Psoas muscle (tissue), 8 donors: ENCODE results near the gene CDC42BPA. TPM values are rescaled to one million over a fixed set of nuclear protein-coding genes. Genes with fewer than 3 reads are reported as not detected.

Source experiments
- ATAC-seq, 4 donors: fragments of 200-7000 bp; cut with Tn5 transposase; one replicate each; pipeline ENCODE4 v1.9.1; 2020; ENCODE audit warnings: moderate library complexity in 3 of 4, mild to moderate bottlenecking in 2 of 4
- DNase-seq, 2 donors: peaks; one replicate each; pipeline ENCODE4 v3.0.0-alpha.2; 2020
- H3K27ac ChIP-seq: fragments of 200-600 bp; one replicate; pipeline ENCODE4 v1.8.0; 2022
- H3K27me3 ChIP-seq, 3 donors: fragments of 200-600 bp in 1 of 3; one replicate each; pipeline versions ENCODE4 v1.6.1 to v1.8.0; 2013 to 2022; ENCODE audit warnings: low read length in 2 of 3, mild to moderate bottlenecking in 2 of 3, moderate library complexity in 1 of 3; ENCODE audit not compliant: insufficient read depth in 3 of 3
- H3K36me3 ChIP-seq, 2 donors: fragments of 200-600 bp in 1 of 2; one replicate each; pipeline versions ENCODE4 v1.6.1 to v1.8.0; 2013 to 2022; ENCODE audit warnings: low read depth in 1 of 2, mild to moderate bottlenecking in 1 of 2, moderate library complexity in 1 of 2; ENCODE audit not compliant: insufficient read depth in 1 of 2
- H3K4me1 ChIP-seq: fragments of 200-600 bp; one replicate; pipeline ENCODE4 v1.8.0; 2022
- H3K4me3 ChIP-seq: fragments of 200-600 bp; one replicate; pipeline ENCODE4 v1.8.0; 2022; ENCODE audit warnings: mild to moderate bottlenecking
- H3K9me3 ChIP-seq: fragments of 200-600 bp; one replicate; pipeline ENCODE4 v1.8.0; 2022
- WGBS, 3 donors: extraction: QIAGEN DNeasy Blood & Tissue Kit; methylation state at CpG; one replicate each; pipeline versions ENCODE4 v1.1.6 to v1.1.7; 2013; 5-methylcytosine and 5-hydroxymethylcytosine counted together
- intact Hi-C, 2 donors: fragments of 100-400 bp; cut with DNase I; formaldehyde crosslinking; loops; one replicate each; pipeline versions ENCODE4 v1.11.0 to v1.14.2; 2022
- polyA plus RNA-seq, 3 donors: library from polyadenylated mRNA; stranded (reverse); fragments of 200-250 nt; gene quantifications; one replicate each; pipeline ENCODE4 v1.2.3, GENCODE V29; 2013
- total RNA-seq, 4 donors: library from RNA; stranded (reverse); fragmentation: NEBNext Ultra II Directional in 2 of 4; extraction: Animal tissue kit (Norgen Biotek cat#: 25700) in 2 of 4; gene quantifications; one replicate each; pipeline versions ENCODE4 v1.2.1 to v1.2.4, GENCODE V29; 2021 to 2023
- TF ChIP-seq, protein P1 (sequence below): fragments of 200-600 bp; IDR thresholded peaks from one replicate; pipeline ENCODE4 v1.8.0; 2022; ENCODE audit warnings: antibody characterized with exemption
- donor health status: healthy with polysubstance abuse.
- donor health status: DM: no; HTN: no; CAD: no; lungs with moderate emphysema.
- donor health status: Bipolar disorder and iron deficiency.
- donor health status: healthy.
- donor health status: DM: yes; HTN: yes; CAD: no.
- donor health status: DM: no; HTN: no; CAD: no.
- donor health status: DM: no; HTN: no; CAD: no.
- donor health status: DM: yes; HTN: yes; CAD: no.

CDC42BPA gene
- total and polyA plus RNA-seq, 7 donors: 5.3 to 23.0 (median 15.7) TPM

DNA sequence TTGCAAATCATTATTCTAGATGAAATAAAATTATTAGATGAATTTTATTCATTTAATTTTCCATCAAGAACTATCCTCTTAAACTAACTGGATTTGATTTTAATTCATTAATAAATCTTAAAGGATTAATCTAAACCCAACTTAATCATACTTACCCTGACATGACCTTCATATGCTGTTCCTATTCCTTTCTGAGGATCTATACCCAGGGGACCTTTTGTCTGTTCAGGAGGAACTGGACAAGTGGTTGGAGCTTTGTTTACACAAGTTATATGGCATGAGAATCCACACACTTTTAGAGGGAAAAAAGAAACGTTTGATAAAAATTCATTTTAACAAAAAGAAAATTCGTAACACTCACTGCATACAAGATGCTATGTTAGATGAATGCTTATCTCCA lies 283.0 kb downstream of the CDC42BPA start:
- Histone ChIP-seq H3K27me3 (no peaks in the 10 kb centered on the region), H3K9me3 (no peaks in the 10 kb centered on the region), H3K36me3 (peaks cover 0 to 84% of the 10 kb centered on the region in 2 donors), H3K4me3 (no peak overlapping the region), H3K4me1 (no peaks in the 10 kb centered on the region), H3K27ac (no peak overlapping the region)
- no peak for DNase-seq
- 47 to 81% (median 80%) methylated on average over 2 of the region's 2 CpGs for WGBS, 3 donors
- TF ChIP-seq, protein P1, sequence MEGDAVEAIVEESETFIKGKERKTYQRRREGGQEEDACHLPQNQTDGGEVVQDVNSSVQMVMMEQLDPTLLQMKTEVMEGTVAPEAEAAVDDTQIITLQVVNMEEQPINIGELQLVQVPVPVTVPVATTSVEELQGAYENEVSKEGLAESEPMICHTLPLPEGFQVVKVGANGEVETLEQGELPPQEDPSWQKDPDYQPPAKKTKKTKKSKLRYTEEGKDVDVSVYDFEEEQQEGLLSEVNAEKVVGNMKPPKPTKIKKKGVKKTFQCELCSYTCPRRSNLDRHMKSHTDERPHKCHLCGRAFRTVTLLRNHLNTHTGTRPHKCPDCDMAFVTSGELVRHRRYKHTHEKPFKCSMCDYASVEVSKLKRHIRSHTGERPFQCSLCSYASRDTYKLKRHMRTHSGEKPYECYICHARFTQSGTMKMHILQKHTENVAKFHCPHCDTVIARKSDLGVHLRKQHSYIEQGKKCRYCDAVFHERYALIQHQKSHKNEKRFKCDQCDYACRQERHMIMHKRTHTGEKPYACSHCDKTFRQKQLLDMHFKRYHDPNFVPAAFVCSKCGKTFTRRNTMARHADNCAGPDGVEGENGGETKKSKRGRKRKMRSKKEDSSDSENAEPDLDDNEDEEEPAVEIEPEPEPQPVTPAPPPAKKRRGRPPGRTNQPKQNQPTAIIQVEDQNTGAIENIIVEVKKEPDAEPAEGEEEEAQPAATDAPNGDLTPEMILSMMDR: no peak
- intact Hi-C loops: no loop called here
- ATAC-seq: no peak

DNA sequence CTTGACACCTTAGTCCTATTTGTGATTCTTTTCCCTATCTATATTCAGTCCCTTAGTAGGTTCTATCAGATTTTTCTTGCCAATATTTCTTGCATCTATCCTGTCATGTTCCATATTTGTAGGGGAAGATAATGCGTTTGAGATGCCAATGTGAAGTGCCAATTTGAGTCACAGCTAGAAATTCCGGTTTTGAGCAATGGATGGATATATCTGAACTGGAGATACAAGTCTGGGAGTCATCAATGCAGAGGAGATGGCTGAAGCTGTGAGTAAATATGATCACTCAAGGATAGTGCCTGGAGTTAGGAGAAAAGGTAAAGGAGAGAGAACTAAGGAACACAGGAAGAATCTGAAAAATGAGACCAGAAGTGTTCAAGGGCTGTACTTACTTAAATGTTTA lies 284.4 kb downstream of the CDC42BPA start:
- intact Hi-C loops: no loop called here
- peaks cover 0 to 85% of the 10 kb centered on the region in 2 donors for H3K36me3 ChIP-seq
- H3K27ac ChIP-seq: no peak overlapping the region
- no peak overlapping the region for H3K4me3 ChIP-seq
- 68 to 95% (median 94%) methylated on average over 2 of the region's 2 CpGs for WGBS, 3 donors
- H3K4me1 ChIP-seq: no peaks in the 10 kb centered on the region
- H3K9me3 ChIP-seq: no peaks in the 10 kb centered on the region
- no peaks in the 10 kb centered on the region for H3K27me3 ChIP-seq
- ATAC-seq: no peak
- TF ChIP-seq, protein P1: no peak
- no peak for DNase-seq

DNA sequence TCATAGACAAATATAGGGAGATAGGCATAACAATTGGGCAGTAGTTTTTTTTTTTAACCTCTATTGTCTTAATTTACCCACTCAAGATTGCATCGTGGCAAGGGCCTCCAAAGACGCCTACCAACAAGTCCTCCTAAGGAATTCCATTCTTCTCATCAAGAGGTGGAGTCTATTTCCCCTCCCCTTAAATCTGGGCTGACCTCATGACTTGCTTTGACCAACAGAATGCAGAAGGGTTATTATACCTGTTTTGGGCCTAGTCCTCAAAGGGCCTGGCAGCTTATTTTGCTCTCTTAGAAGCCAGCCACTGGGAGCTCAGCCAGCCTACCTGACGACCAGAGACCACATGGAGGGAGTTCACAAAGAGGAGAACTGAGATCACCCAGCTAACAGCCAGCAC lies 285.9 kb downstream of the CDC42BPA start:
- TF ChIP-seq, protein P1: no peak
- H3K27ac ChIP-seq: no peak overlapping the region
- H3K4me3 ChIP-seq: no peak overlapping the region
- intact Hi-C loops: no loop called here
- 82 to 90% (median 84%) methylated on average over 3 of the region's 3 CpGs for WGBS, 3 donors
- no peaks in the 10 kb centered on the region for H3K4me1 ChIP-seq
- H3K27me3 ChIP-seq: no peaks in the 10 kb centered on the region
- DNase-seq (no peak), ATAC-seq (no peak)
- H3K36me3 ChIP-seq: peaks cover 0 to 85% of the 10 kb centered on the region in 2 donors
- H3K9me3 ChIP-seq: no peaks in the 10 kb centered on the region

DNA sequence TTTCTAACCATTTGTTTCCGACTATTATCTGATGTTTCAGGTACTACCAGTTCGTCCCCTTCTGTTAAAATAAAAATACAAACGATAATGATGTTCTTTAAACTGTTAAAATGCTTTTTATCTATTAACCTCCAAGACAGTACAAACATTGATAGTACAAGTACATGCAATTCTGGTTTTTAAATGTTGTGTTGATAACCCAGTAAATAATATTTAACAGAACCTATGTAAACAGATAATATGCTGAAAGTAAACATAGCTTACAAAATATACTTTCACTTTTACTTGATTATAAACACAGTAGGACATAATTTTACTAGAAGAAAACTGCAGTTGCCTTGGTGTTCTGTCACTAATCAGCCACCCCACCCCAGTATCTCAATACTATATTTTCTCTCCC lies 301.3 kb downstream of the CDC42BPA start:
- peaks cover 5 to 76% of the 10 kb centered on the region in 2 donors for H3K36me3 ChIP-seq
- 90 to 96% (median 94%) methylated on average over 3 of the region's 3 CpGs for WGBS, 3 donors
- intact Hi-C loops: no loop called here

DNA sequence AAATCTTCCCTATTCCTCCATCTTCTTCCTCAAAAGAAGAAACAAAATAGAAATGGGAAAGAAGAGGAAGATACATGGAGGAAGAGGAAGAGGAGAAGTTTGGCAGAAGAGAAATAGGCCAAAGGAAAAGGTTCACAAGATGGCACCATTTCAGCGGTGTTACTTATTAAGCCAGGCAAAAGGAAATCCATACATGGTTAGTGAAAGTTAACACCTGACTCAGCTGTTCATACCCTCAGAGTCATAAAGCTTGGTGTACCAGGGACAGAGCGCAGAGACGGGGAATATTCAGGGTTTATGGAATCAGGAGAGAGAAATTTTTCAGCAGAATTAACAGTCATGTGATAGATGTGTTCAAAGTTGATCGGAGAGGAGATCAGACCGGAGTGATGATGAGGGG lies 307.6 kb downstream of the CDC42BPA start:
- H3K27ac ChIP-seq: no peak overlapping the region
- no peak overlapping the region for H3K4me3 ChIP-seq
- ATAC-seq (peak in 3 of 4 donors; percentile 57 to 65 (median 60)), DNase-seq (no peak)
- TF ChIP-seq, protein P1: no peak
- H3K4me1 ChIP-seq: no peaks in the 10 kb centered on the region
- no peaks in the 10 kb centered on the region for H3K9me3 ChIP-seq
- WGBS, 3 donors: 73 to 96% (median 87%) methylated on average over 5 of the region's 5 CpGs
- no peaks in the 10 kb centered on the region for H3K27me3 ChIP-seq
- intact Hi-C loops: no loop called here
- H3K36me3 ChIP-seq: peaks cover 2 to 40% of the 10 kb centered on the region in 2 donors

More for the DNA sequence above, 301.3 kb downstream of the CDC42BPA start:
- DNase-seq: no peak
- Histone ChIP-seq H3K27ac (no peak overlapping the region), H3K4me3 (no peak overlapping the region), H3K27me3 (no peaks in the 10 kb centered on the region), H3K9me3 (no peaks in the 10 kb centered on the region), H3K4me1 (no peaks in the 10 kb centered on the region)
- TF ChIP-seq, protein P1: no peak
- ATAC-seq: no peak
